ENCODE data around the gene CBY1. TPM values are rescaled to one million over a fixed set of nuclear protein-coding genes. Genes with fewer than 3 reads are reported as not detected.

CBY1 gene
- polyA plus RNA-seq, 1 of the 3 experiments (the other 2 are of a cell fraction) = 21.8 TPM

DNA sequence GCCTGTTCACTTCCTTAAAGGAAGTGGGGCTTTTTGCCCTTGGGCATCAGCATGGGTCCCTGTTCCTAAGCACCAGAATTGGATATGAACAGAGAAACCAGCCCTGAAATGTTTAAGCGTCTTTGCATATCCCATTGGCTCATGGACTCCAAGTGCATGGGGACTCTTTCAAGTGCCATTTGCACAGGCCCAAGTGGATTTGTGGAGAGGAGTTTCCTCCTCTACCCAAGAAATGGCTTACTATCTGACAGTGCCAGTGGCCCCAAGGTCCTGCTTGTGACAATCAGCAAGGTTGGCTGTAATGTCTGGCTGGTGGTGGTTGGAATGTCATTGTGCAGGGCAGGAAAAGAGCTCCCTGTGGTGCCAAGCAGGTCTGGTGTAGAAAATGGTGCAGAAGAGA, 29.3 kb downstream of the CBY1 start:
- Histone ChIP-seq H3K36me3 (replicated peaks in 1 of 2; ENCODE audit: control insufficient read depth in 1 of 2, insufficient read depth in 2 of 2, low read length in 1 of 2) (peaks cover 0 to 26% of the 10 kb centered on the region in 2 experiments), H3K79me2 (ENCODE audit: insufficient read depth) (peaks cover 19% of the 10 kb centered on the region), H3K9me2 (no peaks in the 10 kb centered on the region), H4K20me1 (ENCODE audit: insufficient read depth) (no peaks in the 10 kb centered on the region), H3K4me2 (no peak overlapping the region), H3K4me3 (ENCODE audit: low read depth in 2 of 2, low read length in 1 of 2) (no peak overlapping the region), H2AFZ (ENCODE audit: low read depth) (no peak overlapping the region), H3K27ac (ENCODE audit: low read depth in 2 of 2, low read length in 1 of 2) (no peak overlapping the region), H3K4me1 (ENCODE audit: control insufficient read depth in 1 of 2, insufficient read depth in 2 of 2, low read depth in 1 of 2, low read length in 1 of 2) (no peaks in the 10 kb centered on the region; a peak in 1 of 4 replicates), H3K9ac (no peak overlapping the region), H3F3A (replicated peaks; ENCODE audit: insufficient read depth) (no peaks in the 10 kb centered on the region), H3K27me3 (ENCODE audit: insufficient read depth) (no peaks in the 10 kb centered on the region), H3K9me3 (no peaks in the 10 kb centered on the region)
- POLR2A ChIA-PET = no interaction called here
- TF ChIP-seq ZBTB33 (IDR thresholded peaks at IDR 0.05; ENCODE audit: borderline replicate concordance, low read depth) (no peak), FOXM1 (IDR thresholded peaks at IDR 0.05; ENCODE audit: low read depth) (no peak), TAF1 (IDR thresholded peaks at IDR 0.05; ENCODE audit: borderline replicate concordance, low read depth, low read length) (no peak), MXI1 (IDR thresholded peaks at IDR 0.05; ENCODE audit: low read depth, low read length) (no peak), JUND (IDR thresholded peaks at IDR 0.05) (no peak), POLR2AphosphoS5 (IDR thresholded peaks at IDR 0.05; ENCODE audit: low read depth, low read length) (no peak), NRF1 (IDR thresholded peaks at IDR 0.05; ENCODE audit: low read depth, low read length) (no peak), CHD2 (IDR thresholded peaks at IDR 0.05; ENCODE audit: low read length, partially characterized antibody) (no peak), EZH2phosphoT487 (IDR thresholded peaks at IDR 0.05; ENCODE audit: borderline replicate concordance, low read depth) (no peak), SMC3 (IDR thresholded peaks at IDR 0.05; ENCODE audit: low read depth, low read length) (no peak), MEF2A (IDR thresholded peaks at IDR 0.05; ENCODE audit: borderline replicate concordance, low read depth) (no peak), YY1 (IDR thresholded peaks at IDR 0.05; ENCODE audit: low read depth) (no peak), RAD21 (IDR thresholded peaks at IDR 0.05; ENCODE audit: low read length) (no peak)
- TF ChIP-seq, protein P1, sequence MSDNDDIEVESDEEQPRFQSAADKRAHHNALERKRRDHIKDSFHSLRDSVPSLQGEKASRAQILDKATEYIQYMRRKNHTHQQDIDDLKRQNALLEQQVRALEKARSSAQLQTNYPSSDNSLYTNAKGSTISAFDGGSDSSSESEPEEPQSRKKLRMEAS (IDR thresholded peaks at IDR 0.05; ENCODE audit: low read depth) = no peak
- TF ChIP-seq, protein P2, sequence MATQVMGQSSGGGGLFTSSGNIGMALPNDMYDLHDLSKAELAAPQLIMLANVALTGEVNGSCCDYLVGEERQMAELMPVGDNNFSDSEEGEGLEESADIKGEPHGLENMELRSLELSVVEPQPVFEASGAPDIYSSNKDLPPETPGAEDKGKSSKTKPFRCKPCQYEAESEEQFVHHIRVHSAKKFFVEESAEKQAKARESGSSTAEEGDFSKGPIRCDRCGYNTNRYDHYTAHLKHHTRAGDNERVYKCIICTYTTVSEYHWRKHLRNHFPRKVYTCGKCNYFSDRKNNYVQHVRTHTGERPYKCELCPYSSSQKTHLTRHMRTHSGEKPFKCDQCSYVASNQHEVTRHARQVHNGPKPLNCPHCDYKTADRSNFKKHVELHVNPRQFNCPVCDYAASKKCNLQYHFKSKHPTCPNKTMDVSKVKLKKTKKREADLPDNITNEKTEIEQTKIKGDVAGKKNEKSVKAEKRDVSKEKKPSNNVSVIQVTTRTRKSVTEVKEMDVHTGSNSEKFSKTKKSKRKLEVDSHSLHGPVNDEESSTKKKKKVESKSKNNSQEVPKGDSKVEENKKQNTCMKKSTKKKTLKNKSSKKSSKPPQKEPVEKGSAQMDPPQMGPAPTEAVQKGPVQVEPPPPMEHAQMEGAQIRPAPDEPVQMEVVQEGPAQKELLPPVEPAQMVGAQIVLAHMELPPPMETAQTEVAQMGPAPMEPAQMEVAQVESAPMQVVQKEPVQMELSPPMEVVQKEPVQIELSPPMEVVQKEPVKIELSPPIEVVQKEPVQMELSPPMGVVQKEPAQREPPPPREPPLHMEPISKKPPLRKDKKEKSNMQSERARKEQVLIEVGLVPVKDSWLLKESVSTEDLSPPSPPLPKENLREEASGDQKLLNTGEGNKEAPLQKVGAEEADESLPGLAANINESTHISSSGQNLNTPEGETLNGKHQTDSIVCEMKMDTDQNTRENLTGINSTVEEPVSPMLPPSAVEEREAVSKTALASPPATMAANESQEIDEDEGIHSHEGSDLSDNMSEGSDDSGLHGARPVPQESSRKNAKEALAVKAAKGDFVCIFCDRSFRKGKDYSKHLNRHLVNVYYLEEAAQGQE (IDR thresholded peaks at IDR 0.05; ENCODE audit: low read depth, low read length) = no peak
- DNase-seq = no peak
- WGBS (ENCODE audit: low lambda C conversion rate) = no CpG with 5 or more reads among the region's 1 CpG
- CTCF ChIA-PET = no interaction called here

Data from SK-N-SH (cell line).